Astrocyte (in vitro differentiated cells and primary cell): ENCODE results near the gene BICC1.

Experiments used
- CTCF ChIP-seq: IDR thresholded peaks from 2 replicates; pipeline ENCODE4 v1.5.1; 2011; ENCODE audit warnings: low read depth, mild to moderate bottlenecking, inconsistent platforms, low read length, moderate library complexity; ENCODE audit not compliant: insufficient read depth
- EZH2 ChIP-seq: IDR thresholded peaks from 2 replicates; pipeline ENCODE4 v1.6.1; 2012; ENCODE audit warnings: mild to moderate bottlenecking, low read length, inconsistent platforms; ENCODE audit not compliant: insufficient read depth

GRCh38 chr10:58531084-58531695, 18.5 kb downstream of the BICC1 start:
- TF ChIP-seq CTCF (peak; percentile 84), EZH2 (no peak)
